Islet precursor cell (in vitro differentiated cells): ENCODE data around the gene ARPIN.
A peak's percentile ranks its signal among the peaks of the same experiment; 100 is the strongest.

Experiments used
- DNase-seq: peaks from one replicate; pipeline ENCODE4 v3.0.0-alpha.2; 2018

ARPIN gene

DNA sequence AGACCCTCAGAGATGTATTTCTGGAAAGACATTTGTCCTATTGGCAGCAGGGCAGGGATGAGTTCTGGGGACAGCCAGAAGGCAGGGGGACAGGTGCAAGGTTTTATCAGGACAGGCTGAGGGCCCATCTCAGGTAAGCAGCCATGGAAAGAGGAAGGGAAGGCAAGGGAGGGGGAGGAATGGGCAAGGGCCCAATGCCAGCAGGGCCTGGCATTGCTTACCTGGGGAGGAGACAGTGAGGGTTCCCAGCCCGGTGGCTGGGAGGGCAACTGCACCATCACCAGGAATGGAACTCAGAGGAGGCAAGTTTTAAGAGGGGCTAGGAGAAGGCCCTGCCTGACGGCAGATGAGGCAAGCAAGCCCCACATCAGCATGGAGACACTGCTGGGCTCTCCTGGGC is 3.1 kb downstream of the ARPIN start:
- DNase-seq: no peak

DNA sequence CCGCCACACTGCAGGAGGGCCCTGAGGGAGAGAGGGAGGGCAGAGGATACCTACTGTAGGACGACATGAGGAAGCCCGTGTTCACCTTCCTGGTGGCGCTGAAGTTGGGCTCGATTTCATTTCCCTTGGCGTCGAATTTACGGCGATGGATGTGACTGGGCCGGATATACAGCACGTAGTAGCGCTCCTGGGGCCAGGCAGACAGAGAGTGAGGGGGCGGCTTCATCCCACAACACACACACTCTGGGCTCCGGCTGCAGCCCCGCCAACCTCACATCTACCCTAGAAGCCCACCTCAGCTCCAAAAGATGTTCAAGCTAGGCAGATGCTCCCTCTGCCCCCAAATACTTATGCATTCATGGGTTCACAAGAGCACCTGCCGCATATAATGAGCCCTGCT is 4.5 kb downstream of the ARPIN start:
- DNase-seq: peak; percentile 50

DNA sequence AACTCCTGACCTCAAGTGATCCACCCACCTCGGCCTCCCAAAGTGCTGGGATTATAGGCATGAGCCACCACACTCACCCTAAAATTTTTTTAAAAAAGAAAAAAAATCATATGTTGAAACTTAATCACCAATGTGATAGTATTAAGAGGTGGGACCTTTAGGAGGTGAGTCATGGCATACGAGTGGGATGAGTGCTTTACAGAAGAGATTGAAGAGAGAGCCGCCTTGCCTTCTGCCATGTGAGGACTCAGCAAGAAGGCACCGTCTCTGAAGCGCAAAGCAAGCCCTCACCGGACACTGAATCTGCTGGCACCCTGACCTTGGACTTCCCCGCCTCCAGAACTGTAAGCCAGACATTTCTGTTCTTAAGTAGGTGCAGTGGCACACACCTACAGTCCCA is 5.5 kb downstream of the ARPIN start:
- peak; percentile 24 for DNase-seq

DNA sequence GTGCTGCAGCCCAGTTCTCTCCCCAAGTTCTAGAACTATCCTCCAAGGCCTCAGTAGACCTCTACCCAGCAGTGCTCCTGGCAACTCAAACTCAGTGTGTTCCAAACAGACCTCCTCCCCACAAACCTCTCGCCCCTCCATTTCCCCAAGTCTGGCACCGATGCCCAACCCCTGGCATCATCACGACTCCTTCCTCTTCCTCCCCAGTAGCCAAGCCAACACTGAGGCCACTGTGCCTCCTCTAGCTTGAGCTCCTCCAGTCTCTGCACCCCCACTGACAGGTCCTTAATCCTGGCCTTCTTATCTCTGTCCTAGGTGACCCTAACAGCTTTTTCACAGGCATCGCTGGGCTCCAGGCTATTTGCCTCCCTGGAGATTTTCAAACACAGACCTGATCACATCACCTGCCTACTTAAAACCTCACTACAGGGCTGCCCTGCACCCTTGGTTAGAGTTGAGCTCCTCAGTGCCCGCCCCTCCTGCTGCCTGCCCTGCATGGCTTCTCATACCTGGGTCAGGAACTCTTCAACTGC is 6.8 kb downstream of the ARPIN start:
- peak; percentile 27 for DNase-seq

DNA sequence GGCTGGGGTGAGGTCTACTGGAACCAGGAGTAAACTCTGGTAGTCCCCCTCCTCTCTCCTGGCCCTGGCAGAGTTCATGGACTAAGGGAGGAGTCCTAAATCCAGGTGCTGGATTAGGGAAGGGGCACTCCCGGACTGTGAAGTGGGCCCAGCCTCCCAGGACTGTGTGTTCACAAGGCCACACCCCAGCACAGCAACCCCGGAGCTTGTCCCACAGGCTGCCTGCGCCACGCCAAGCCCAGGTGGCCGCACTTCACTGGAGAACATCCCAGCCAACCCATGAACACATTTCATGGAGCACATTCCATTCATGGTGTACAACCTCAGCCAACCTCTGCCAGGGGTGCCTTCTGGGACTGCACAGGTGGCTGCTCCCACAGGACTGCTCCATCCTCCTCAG is 8.2 kb downstream of the ARPIN start:
- DNase-seq: peak; percentile 32

DNA sequence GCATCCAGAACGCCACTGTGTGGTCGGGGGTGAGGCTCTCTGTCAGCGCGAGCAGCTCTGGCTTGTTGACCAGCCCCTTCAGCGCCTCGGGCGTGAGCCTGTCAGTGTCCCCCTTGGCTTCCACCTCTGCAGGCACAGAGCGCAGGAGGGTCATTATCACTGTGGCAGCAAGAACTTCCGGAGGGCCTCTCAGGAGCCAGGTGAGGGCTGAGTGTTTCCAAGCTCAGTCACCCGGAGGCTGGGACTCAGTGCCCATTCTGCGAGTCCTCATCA is 9.0 kb downstream of the ARPIN start:
- DNase-seq: no peak

DNA sequence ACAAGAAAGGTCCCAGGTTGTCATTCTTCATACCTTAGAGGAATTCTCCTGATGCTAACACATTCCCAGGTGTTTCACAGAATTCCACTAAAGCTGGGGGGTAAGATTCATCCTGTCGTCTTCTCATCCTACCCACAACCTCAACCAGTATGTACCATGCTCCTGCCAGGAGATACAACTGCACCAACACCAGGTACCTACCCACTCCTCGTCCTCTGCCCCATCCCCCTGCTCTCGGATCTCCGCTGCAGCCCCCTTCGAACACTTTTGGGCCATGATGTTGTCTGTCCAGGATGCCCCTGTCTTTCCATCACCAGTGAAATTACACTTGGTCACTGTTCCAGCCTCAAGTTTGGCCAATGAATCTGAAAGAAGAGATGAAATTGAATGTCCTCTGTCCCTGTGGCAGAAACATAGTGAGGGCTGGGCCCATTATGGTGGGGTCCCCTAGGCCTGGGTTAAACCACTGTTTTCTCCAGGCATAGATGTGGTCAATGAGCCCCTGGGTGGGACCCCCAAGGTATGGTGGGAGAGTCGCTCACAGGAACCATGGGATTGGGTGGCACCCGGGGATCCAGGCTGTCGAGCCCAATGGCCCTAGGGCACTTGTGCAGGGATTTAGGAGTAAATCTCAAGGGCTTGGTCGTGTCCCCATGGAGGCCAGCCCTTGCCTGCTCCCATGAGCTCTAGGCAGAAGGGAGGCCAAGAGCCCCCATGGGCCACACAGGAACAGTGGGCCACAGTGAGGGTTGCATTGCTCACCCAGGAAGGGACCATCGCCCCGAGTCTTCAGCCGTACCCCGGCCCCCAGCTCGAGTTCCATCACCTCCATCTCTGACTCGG is 9.5 kb downstream of the ARPIN start:
- DNase-seq: no peak

DNA sequence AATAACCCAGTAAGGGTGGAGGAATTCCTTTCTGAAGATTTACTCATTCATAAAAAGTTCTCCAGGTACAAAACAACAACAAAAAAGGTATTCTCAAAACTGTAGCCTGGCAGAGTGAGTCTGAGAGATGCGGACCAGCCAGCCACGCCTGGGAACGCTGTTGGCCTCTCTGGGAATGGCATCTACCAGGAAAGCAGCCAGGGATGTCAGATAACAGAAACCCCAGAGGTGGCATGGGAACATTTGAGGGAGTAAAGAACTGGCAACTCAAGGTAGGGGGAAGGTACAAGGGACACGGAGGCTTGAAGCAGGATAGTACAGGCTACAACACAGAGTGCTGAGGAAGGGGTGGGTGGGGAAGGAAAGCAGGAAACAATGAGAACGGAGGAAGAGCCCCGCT is 11.9 kb downstream of the ARPIN start:
- DNase-seq: no peak

DNA sequence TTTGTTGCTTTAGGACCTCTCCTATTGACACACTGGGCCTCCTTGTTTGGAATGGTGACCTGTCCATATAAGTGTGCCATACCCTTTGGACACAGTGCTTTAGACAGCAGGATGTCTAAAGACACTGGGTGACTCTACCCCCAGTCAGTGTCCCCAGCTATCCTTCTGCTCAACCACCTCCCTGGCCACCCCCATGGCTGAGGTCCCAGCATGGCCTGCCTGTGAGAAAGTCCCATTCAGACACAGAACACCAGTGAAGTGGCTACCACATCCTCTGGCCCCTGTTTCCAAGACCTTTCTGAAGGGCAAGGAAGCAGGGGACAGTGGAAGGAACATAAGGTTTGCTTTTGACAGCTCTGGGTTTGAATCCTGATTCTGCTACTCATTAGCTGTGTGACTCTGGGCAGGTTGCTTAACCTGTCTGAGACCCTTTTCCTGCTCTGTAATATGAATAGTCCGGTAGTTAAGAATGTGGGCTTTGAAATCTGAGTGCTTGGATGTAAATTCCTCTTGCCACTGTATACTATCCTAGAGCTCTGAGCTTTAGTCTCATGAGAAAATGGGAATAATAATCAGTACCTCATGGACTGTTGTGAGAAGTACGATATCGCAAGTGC is 12.7 kb downstream of the ARPIN start:
- no peak for DNase-seq

DNA sequence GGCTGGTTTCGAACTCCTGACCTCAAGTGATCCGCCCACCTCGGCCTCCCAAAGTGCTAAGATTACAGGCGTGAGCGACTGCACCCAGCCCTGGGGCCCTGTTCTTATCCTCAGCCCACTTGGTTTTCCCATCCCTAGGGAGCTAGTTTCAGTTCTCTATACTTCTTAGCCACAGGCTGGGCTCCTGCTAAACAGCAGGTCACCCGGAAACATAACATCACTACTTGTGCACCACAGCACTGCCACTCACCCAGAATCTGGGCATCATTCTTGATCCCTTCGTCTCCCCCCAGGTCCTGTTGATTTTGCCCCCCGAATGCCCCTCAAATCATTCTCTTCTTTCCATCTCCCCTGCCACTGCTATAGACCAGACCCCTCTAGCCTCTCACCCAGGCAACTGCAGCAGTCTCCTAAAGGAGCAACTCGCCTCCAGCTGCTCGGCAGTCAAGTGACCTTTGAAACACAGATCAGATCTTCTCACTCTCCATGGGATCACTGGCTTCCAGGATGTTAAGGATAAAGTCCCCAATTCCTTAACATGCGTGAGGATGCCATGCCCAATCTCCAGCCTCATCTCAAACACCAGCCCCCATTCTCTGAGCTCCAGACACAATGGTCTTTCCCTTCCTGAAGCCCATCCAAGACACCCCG is 13.3 kb downstream of the ARPIN start:
- no peak for DNase-seq

DNA sequence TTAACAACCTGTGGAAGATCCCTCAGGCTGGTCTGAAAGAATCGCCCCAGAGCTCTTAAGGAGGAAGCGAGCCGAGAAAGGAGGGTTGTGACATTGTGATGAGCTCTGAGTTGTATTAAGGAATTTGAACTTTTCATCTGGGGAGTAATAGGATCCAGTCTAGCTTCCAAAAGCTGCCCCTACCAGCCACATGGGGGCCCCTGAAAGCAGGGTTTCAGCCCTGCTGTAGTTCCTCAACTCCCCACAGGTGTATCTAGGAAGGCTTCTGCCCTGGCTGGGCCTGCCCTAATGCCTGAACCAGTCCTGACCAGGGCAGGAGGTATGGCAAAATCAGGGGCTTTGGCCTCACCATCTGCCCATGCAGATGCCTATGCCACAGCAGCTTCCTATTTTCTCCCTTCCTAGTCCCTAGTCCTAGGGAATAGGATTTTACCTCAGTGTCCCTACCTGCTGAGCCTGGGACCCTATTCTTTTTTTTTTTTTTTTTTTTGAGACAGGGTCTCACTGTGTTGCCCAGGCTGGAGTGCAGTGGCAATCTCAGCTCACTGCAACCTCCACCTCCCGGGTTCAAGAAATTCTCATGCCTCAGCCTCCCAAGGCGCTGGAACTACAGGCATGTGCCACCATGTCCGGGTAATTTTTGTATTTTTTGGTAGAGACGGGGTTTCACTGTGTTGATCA is 14.0 kb downstream of the ARPIN start:
- peak; percentile 85 for DNase-seq

DNA sequence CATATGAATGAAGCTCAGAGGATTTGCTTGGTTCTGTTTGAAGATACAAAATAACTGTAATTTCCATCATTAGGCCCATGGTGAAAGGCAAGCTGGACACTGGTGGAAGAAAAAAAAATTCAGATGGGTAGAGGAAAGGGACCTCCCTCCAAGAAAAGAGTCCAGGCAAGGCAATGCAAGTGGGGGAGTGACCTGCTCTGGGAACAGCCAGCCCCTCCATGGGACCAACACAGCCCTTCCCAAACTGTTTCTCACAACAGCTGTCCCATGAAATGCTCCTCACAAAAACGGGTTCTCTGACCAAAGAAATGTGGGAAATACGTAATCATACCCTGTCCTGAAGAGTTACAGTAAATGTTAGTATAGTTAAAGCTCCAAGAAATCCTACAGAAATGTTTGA is 14.6 kb downstream of the ARPIN start:
- DNase-seq: no peak

DNA sequence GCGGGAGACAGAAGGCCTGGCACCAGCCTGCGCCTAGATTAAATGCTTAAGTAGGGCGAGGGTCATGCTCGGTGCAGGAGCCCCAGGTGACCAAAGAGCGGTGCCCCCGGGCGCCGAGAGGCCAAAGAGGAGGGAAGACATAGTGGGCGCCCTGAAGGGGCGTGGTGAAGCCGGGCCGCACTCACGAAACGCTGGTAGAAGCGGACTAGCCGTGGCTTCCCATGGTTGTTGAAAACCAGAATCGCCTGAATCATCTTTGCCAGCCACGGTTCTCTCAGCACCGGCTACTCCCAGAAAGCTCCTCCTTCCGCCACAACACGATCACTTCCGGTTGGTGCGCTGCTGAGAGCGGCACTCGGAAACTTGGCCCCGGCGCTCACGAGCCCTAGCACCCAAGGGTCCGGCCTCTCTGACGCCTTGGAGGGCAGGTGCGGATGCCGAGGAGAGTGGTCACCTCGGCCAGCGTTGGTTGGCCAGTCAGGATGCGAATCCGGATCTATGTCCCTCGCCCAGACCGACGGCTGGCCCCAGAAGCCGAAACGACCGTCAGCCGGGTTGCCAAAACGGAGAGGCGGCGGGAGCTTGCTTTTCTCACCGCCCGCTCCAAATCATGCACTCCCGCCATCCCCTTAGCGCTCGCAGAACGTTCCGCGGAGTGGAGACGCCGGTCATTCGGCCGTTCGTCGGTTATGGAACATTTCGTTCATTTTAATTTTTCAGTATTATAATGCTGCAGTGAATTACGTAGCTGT is 18.9 kb downstream of the ARPIN start, which contains the start of gene AP3S2:
Gene AP3S2, minus strand, starts transcription at position 299 of the 752 bp plus-strand sequence. Its CDS starts 45 bp downstream, at position 254.
- DNase-seq: peak; percentile 98

DNA sequence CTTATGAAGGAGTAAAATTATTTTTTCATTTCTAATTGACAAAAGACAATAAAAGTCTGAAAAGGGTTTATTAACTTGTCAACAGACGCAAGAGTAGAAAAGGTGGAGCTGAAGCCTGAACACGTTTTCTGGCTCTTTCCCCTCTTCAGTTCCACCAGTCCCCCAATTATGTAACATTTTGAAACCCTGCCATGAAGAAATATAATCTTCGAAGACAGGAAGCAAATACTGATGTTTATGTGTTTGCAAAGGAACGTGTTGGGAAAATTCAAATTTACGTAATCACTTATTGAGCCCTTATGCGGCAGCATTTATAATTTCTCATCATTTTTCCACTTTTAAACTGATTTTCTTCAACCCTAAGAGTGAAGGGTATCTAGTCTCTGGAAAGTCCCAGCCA is 19.7 kb downstream of the ARPIN start:
- peak; percentile 22 for DNase-seq

DNA sequence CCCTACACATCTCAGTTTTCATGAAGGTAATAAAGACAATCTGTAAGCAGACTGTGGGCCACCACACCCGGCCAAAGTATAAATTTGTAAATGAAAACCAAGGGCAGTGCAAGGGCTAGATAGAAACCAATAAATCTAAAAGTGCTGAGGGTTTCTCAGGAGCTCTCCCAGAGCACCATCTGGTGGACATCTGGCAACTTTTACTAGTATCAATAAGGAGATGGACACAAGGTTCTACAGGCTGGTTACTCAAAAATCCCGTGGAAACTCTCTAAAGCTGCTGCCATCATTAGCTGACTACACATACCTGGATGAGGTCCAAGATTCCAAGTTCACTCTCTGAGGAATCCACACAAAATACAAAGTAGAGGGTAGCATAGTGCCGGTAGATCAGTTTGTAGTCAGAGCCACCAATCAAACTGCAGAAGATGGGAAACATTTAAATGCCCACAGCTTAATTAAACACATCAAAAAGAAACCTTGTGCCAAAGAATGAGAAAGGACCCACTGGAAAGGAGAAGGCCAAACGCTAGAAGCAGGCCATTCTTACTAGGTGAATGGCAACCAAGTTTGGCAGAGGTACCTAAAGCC is 24.4 kb downstream of the ARPIN start:
- DNase-seq: peak; percentile 60

DNA sequence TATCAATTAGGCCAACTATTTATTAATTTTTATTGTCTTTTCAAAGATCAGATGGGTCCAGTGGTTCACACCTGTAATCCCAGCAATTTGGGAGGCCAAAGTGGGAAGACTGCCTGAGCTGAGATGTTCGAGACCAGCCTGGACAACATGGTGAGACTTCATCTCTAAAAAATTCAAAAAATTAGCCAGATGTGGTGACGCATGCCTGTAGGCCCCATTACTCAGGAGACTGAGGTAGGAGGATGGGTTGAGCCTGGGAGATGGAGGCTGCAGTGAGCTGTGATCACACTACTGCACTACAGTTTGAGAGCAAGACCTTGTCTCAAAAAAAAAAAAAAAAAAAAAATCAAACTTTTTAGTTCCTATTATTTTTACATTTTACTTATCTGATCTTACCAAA is 27.1 kb downstream of the ARPIN start:
- no peak for DNase-seq

DNA sequence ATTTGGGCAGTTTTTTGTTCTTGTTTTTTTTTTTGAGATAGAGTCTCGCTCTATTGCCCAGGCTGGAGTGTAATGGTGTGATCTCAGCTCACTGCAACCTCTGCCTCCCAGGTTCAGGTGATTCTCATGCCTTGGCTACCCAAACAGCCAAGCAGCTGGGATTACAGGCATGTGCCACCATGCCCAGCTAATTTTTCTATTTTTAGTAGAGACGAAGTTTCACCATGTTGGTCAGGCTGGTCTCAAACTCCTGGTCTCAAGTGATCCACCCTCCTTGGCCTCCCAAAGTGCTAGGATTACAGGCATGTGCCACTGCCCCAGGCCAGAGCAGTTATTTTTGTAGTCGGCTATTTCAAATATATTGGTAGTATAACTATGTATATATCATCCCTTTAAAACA is 27.6 kb downstream of the ARPIN start:
- peak; percentile 10 for DNase-seq

DNA sequence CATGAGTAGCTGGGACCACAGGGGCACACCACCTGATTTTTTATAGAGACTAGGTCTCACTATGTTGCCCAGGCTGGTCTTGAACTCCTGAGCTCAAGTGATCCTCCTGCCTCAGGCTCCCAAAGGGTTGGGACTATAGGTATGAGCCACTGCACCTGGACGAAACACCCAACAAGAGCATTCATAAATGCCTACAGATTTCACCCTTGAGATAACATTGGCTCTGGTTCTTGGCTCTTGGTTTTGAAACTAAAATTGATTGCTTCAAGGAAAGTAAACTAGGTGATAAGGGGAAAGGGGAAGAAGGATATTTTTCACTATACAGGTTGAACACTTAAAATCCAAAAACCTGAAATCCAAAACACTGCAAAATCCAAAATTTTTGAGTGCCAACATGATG is 29.2 kb downstream of the ARPIN start:
- DNase-seq: peak; percentile 9

DNA sequence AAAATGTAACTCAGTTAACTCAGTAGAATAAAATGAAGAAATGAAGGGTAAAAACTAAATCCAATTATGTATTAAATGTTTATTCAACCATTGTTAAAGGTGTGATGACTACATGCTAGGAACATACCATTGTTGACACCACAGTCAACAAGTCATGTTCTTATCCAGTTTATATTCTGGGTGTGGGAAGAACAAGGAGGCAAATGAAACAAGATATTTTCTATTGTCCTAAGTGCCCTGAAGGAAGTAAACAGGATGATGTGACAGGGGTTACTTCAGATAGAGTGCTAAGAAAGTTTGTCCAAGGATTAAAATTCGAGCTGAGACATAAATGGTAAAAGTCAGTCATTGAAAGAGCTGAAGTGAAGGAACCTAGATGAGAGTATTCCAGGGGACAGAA is 32.0 kb downstream of the ARPIN start:
- no peak for DNase-seq

DNA sequence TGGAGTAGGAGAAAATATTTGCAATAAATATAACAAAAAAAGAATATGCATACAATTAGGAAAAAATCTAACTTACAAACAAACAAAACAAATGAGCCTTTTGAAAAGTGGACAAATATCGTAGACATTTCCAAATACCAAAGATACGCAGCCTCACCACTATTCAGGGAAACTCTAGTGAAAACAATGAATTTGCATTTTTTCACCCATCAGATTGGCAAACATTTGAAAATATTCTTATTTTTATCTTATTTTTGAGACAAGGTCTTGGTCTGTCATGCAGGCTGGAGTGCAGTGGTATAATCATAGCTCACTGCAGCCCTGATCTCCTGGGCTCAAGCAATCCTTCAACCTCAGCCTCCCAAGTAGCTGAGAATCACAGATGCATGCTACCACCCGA is 34.4 kb downstream of the ARPIN start:
- DNase-seq: no peak

DNA sequence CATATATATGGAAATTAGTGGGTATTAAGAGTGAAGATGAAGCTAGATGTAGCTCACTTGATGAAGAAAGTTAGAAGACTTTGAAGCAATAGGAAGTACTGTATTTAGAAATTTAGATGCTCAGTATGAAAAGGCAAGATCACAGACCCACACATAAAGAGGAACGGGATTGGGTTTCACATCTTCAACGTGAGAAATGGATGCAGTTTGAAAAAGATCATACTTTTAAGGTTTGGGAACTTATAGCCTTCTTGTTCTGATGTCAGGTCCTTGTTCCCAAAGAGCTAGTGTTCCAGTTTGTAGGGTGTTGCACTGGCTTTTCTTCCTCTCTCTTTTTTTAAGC is 35.7 kb downstream of the ARPIN start:
- no peak for DNase-seq

DNA sequence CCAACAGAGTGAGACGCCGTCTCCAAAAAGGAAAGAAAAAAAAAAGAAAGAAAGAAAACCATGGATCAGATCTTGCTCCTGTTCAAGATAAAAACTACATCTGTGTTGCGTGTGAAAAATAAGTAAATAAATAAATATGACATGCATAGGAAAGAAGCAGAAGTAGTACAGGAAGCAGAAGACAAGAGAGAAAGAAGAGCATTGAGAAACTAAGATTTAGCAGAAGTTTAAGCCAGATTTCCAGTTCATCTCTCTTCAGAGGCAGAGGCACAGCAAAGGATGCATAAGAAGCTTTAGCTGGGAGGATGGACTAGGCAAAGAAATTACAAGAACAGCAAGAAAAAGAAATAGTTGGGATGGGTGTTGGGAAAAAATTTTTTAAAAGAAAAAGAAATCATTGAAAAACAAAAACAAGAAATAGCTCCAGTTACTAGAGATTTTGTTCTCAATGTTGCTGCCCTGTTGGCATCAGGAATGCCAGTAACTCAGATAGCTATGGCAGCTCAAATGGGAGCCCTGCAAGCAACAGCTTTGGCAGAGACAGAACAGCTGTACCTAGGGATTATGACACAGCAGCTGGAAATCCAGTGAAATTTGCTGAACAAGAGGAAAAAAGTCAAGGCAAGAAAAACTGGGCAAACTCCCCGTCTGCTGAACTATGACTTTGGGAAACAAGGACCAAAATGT is 36.2 kb downstream of the ARPIN start:
- no peak for DNase-seq
